ENCODE data around the gene TTYH3.

Gene TTYH3

DNA sequence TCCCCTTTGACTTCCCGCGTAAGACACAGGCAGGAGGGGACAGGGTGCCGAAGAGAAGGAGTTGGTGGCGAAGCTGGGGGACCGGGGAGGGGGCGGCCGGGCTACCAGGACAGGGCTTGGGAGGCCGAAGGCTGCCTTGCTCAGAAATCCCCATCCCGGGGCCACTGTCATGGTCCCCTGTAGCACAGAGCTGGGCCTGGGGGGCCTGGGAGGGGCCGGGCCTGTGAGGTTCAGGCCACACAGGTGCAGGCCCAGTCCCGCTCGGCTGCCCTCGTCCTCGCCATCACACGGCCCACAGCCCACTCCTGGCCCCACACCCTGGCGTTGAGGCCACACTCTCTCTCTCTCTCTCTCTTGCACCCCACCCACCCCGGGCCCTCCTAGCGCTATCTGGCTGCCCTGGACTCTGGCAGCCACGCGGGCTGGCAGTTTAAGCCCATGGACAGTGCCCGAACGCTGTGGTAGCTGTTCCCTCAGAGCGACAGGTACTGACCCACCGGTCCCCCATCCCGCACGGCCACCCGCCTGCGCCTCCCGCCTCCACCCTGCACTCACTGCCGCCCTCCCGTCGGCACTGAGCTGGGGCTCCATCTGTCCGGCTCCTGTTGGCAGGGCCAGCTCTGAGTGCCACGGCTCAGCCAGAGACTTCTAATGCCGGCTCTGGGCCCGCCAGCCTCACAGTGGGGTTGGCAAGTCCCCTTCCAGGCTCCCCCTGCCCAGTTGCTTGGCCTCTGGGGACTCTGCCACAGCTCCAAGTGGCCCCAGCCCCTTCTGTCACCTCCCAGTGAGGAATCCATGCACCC lies 28.0 kb downstream of the TTYH3 start:
- Histone ChIP-seq H3K27ac (ENCODE audit: poor library complexity, severe bottlenecking) (no peak overlapping the region), H3K36me3 (ENCODE audit: low read depth) (no peaks in the 10 kb centered on the region)
- no peak for ATAC-seq (ENCODE audit: low read depth)

DNA sequence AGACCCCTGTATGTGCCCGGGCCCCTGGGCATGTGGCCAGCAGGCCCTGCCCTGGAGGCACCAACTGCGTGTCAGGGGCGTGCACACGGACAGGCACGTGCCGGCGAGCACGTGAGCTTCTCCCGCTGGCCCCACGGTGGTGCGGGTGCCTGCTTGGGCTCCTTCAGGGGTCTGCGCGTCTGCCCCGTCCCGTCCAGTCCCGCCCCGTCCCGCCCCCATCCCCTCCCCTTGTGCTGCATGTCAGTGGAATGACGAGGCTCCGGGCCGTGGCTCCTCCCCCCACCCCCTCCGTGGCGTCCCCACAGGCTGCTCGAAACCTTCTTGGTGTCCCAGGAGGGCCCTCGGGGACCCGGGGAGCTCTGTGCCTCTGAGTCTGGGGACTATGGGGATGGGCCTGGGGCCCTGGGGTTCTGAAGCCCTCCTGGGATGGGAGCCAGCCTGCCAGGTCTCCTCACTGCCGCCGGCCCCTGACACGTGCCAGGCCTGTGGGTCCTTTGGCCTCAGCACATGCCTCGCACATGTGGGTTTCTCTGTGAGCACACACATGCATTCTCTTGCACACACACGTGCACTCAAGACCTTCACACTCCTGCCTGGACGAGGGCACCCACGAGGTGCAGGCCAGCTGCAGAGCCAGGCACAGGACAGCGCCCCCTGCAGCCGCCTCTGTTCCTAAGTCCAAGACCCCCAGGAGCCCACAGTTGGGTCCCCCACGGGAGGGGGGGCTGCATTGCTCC lies 28.7 kb downstream of the TTYH3 start:
- TF ChIP-seq, protein P1, sequence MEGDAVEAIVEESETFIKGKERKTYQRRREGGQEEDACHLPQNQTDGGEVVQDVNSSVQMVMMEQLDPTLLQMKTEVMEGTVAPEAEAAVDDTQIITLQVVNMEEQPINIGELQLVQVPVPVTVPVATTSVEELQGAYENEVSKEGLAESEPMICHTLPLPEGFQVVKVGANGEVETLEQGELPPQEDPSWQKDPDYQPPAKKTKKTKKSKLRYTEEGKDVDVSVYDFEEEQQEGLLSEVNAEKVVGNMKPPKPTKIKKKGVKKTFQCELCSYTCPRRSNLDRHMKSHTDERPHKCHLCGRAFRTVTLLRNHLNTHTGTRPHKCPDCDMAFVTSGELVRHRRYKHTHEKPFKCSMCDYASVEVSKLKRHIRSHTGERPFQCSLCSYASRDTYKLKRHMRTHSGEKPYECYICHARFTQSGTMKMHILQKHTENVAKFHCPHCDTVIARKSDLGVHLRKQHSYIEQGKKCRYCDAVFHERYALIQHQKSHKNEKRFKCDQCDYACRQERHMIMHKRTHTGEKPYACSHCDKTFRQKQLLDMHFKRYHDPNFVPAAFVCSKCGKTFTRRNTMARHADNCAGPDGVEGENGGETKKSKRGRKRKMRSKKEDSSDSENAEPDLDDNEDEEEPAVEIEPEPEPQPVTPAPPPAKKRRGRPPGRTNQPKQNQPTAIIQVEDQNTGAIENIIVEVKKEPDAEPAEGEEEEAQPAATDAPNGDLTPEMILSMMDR (IDR thresholded peaks at IDR 0.05; ENCODE audit: poor library complexity, severe bottlenecking), result no peak
- H3K27ac ChIP-seq (ENCODE audit: poor library complexity, severe bottlenecking), result no peak overlapping the region
- no peak for ATAC-seq (ENCODE audit: low read depth)

More for the DNA sequence above, 28.0 kb downstream of the TTYH3 start:
- TF ChIP-seq, protein P1 (IDR thresholded peaks at IDR 0.05; ENCODE audit: poor library complexity, severe bottlenecking), result no peak
- Histone ChIP-seq H3K9me3 (ENCODE audit: severe bottlenecking) (no peaks in the 10 kb centered on the region), H3K4me1 (ENCODE audit: insufficient read depth, poor library complexity, severe bottlenecking) (no peaks in the 10 kb centered on the region), H3K27me3 (ENCODE audit: insufficient read depth, poor library complexity, severe bottlenecking) (no peaks in the 10 kb centered on the region), H3K4me3 (ENCODE audit: severe bottlenecking) (no peak overlapping the region)
- DNase-seq (ENCODE audit: low spot score), result no peak

DNA sequence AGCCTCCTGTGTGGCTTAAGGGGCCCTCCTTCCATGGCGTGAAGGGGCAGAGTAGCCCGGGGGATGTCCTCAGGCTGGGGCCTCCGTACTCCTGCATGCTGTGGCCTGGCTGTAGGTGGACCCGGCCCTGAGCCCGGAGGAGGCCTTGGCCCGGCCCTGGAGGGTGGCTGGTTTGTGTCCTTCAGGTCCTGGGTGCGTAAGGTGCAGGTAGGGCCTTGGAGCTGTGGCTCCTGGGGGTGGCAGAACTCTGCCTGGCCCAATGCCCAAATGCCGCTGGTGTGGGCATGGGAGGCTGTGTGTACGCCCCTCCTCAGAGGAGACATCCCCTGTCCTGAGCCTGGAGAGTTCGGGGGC lies 29.3 kb downstream of the TTYH3 start:
- TF ChIP-seq, protein P1 (IDR thresholded peaks at IDR 0.05; ENCODE audit: poor library complexity, severe bottlenecking), result no peak
- ATAC-seq (ENCODE audit: low read depth) (no peak), DNase-seq (ENCODE audit: low spot score) (no peak)
- Histone ChIP-seq H3K4me3 (ENCODE audit: severe bottlenecking) (no peak overlapping the region), H3K9me3 (ENCODE audit: severe bottlenecking) (no peaks in the 10 kb centered on the region), H3K27ac (ENCODE audit: poor library complexity, severe bottlenecking) (no peak overlapping the region), H3K4me1 (ENCODE audit: insufficient read depth, poor library complexity, severe bottlenecking) (no peaks in the 10 kb centered on the region), H3K36me3 (ENCODE audit: low read depth) (no peaks in the 10 kb centered on the region), H3K27me3 (ENCODE audit: insufficient read depth, poor library complexity, severe bottlenecking) (no peaks in the 10 kb centered on the region)

More for the DNA sequence above, 28.7 kb downstream of the TTYH3 start:
- no peak for DNase-seq (ENCODE audit: low spot score)
- Histone ChIP-seq H3K27me3 (ENCODE audit: insufficient read depth, poor library complexity, severe bottlenecking) (no peaks in the 10 kb centered on the region), H3K4me1 (ENCODE audit: insufficient read depth, poor library complexity, severe bottlenecking) (no peaks in the 10 kb centered on the region), H3K4me3 (ENCODE audit: severe bottlenecking) (no peak overlapping the region), H3K9me3 (ENCODE audit: severe bottlenecking) (no peaks in the 10 kb centered on the region), H3K36me3 (ENCODE audit: low read depth) (no peaks in the 10 kb centered on the region)

DNA sequence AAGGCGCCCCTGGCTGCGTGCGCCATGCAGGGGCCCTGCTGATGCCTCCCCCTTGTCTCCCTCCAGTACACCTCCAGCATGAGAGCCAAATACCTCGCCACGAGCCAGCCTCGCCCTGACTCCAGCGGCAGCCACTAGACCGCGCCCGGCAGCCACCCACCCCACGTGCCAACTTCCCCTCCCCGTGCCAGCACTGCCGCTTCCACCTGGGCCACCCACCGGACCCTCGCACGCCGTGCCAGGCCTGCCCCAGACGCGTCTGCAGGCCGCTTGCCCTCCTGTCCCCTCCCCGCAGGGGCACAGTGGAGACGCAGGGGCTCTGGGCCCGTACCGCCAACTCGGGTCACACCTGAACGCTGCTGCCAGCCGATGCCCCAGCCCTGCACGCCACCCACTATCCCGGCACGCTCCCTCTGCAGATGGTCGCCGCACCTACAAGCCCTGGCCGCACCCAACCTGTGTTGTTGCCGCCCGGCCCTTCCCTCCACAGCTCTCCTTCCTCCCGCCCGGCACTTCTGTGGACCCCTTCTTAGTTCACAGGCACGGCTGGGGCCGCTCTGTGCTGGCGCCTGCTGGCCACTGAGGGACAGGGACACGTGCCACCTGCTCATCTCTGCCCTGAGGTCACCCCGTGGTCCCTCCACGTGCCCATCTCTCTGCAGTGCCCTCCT lies 30.0 kb downstream of the TTYH3 start:
- Histone ChIP-seq H3K27me3 (ENCODE audit: insufficient read depth, poor library complexity, severe bottlenecking) (no peaks in the 10 kb centered on the region), H3K9me3 (ENCODE audit: severe bottlenecking) (no peaks in the 10 kb centered on the region), H3K36me3 (ENCODE audit: low read depth) (no peaks in the 10 kb centered on the region), H3K4me1 (ENCODE audit: insufficient read depth, poor library complexity, severe bottlenecking) (no peaks in the 10 kb centered on the region), H3K27ac (ENCODE audit: poor library complexity, severe bottlenecking) (no peak overlapping the region), H3K4me3 (ENCODE audit: severe bottlenecking) (no peak overlapping the region)
- TF ChIP-seq, protein P1 (IDR thresholded peaks at IDR 0.05; ENCODE audit: poor library complexity, severe bottlenecking), result no peak
- DNase-seq (ENCODE audit: low spot score), result no peak
- no peak for ATAC-seq (ENCODE audit: low read depth)
